A673 (cell line): Measurements from ENCODE around the gene TMEM129.

ENCODE experiments used
- EZH2 ChIP-seq: fragments of 200-600 bp; sonication (generic); IDR thresholded peaks from 2 replicates; pipeline ENCODE4 v1.6.1; 2017; ENCODE audit warnings: borderline replicate concordance, low read depth, mild to moderate bottlenecking, mixed read lengths, antibody characterized with exemption, low read length; ENCODE audit not compliant: poor library complexity, severe bottlenecking
- TF ChIP-seq, protein P1 (sequence below): fragments of 300-800, 200-600 bp; sonication (generic); conservative IDR thresholded peaks from 2 replicates; pipeline ENCODE4 v1.5.1; 2017; ENCODE audit warnings: low read depth, mild to moderate bottlenecking, antibody characterized with exemption, low read length, moderate library complexity, mixed read lengths

GRCh38 chr4:1684506-1685234 lies 36.5 kb downstream of the TMEM129 start:
- TF ChIP-seq, protein P1, sequence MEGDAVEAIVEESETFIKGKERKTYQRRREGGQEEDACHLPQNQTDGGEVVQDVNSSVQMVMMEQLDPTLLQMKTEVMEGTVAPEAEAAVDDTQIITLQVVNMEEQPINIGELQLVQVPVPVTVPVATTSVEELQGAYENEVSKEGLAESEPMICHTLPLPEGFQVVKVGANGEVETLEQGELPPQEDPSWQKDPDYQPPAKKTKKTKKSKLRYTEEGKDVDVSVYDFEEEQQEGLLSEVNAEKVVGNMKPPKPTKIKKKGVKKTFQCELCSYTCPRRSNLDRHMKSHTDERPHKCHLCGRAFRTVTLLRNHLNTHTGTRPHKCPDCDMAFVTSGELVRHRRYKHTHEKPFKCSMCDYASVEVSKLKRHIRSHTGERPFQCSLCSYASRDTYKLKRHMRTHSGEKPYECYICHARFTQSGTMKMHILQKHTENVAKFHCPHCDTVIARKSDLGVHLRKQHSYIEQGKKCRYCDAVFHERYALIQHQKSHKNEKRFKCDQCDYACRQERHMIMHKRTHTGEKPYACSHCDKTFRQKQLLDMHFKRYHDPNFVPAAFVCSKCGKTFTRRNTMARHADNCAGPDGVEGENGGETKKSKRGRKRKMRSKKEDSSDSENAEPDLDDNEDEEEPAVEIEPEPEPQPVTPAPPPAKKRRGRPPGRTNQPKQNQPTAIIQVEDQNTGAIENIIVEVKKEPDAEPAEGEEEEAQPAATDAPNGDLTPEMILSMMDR: no peak
- no peak for TF ChIP-seq EZH2
